ENCODE measurements around the gene ZBTB5. TPM values are rescaled to one million over a fixed set of nuclear protein-coding genes. Genes with fewer than 3 reads are reported as not detected.

ZBTB5 gene
- total and polyA plus RNA-seq, 9 of the 15 experiments (the other 6 are each of a cell fraction or from before 2014, with no cell fraction given), result 2.3 to 43.2 (median 15.5) TPM

- 88% methylated on average over 5 of the region's 5 CpGs for WGBS (ENCODE audit: insufficient coverage, low coverage, missing lambda C conversion rate)
- intact Hi-C loops (cut with micrococcal nuclease), result no loop called here
- no peak overlapping the region for H2AFZ ChIP-seq (ENCODE audit: low read depth, low read length)
- no peaks in the 10 kb centered on the region; a peak in 1 of 5 replicates for H3K4me1 ChIP-seq (replicated peaks in 1 of 2; ENCODE audit: control insufficient read depth in 2 of 2, insufficient read depth in 2 of 2, low read length in 2 of 2)
- H3K4me2 ChIP-seq (ENCODE audit: insufficient read depth, low read length), result no peak overlapping the region
- peaks cover 15% of the 10 kb centered on the region; the same call in 2 of the 3 replicates for H3K79me2 ChIP-seq (ENCODE audit: control insufficient read depth, insufficient read depth, low read length)
- TF ChIP-seq PYGO2 (tag; IDR thresholded peaks at IDR 0.05) (no peak), POLR2A (conservative IDR thresholded peaks at IDR 0.05) (peak; percentile 27; the same call in 1 of the 2 replicates), MBD1 (CRISPR knock-in tag; IDR thresholded peaks at IDR 0.05) (no peak), POLR2G (IDR thresholded peaks at IDR 0.05; ENCODE audit: low read depth, low read length) (peak; percentile 27; the same call in 1 of the 2 replicates), SUPT5H (IDR thresholded peaks at IDR 0.05) (0 out of 2 replicates have a peak, but pooled peaks have one; percentile 25), NR4A1 (CRISPR knock-in tag; IDR thresholded peaks at IDR 0.05) (no peak), NR4A1 (tag; IDR thresholded peaks at IDR 0.05) (no peak), E2F1 (CRISPR knock-in tag; IDR thresholded peaks at IDR 0.05) (no peak), PRPF4 (IDR thresholded peaks at IDR 0.05; ENCODE audit: insufficient read depth, low read depth, low read length, poor library complexity, severe bottlenecking) (no peak), BRF1 (IDR thresholded peaks at IDR 0.05; ENCODE audit: borderline replicate concordance, extremely low read depth, insufficient read length) (no peak)
- H3K27me3 ChIP-seq (ENCODE audit: control insufficient read depth in 2 of 2, insufficient read depth in 2 of 2, low read length in 2 of 2), result no peaks in the 10 kb centered on the region
- H3K9me3 ChIP-seq (replicated peaks; ENCODE audit: control insufficient read depth, insufficient read depth, low read depth, low read length), result no peaks in the 10 kb centered on the region
- no peak overlapping the region for H3K9ac ChIP-seq (ENCODE audit: insufficient read depth in 1 of 2, low read depth in 2 of 2, low read length in 2 of 2)
- FAIRE-seq (no peak), DNase-seq (ENCODE audit: extremely low read depth in 1 of 4, low spot score in 3 of 4) (no peak), ATAC-seq (no peak)
- peaks cover 7% of the 10 kb centered on the region for H4K20me1 ChIP-seq (replicated peaks; ENCODE audit: control insufficient read depth, insufficient read depth, low read length)
- H3K9me1 ChIP-seq (ENCODE audit: control insufficient read depth, insufficient read depth, low read length), result no peaks in the 10 kb centered on the region
- CTCF ChIA-PET (ENCODE audit: low intra/inter-chr PET ratio), result no interaction called here
- no TSS peak for BruUV-seq (replicated peaks)
- H3K36me3 ChIP-seq (ENCODE audit: control insufficient read depth, insufficient read depth, low read length), result peaks cover 99% of the 10 kb centered on the region
- no peak overlapping the region for H3K27ac ChIP-seq (ENCODE audit: extremely low read depth, low read depth, low read length)
- POLR2A ChIA-PET, result interaction anchor here (1.0 to 2.6 kb wide), 6 partner anchors 8 to 63 kb away, joined by 3 to 9 read pairs (median 4); no protein-coding TSS in a partner anchor
- no peak overlapping the region for H3K4me3 ChIP-seq
- in situ Hi-C loops (cut with MboI), result no loop called here
Measured at GRCh38 chr9:37436540-37436939, 28.7 kb downstream of the ZBTB5 start.

Measured in K562 (cell line).